Measurements from ENCODE around the gene GFOD2. TPM values are rescaled to one million over a fixed set of nuclear protein-coding genes. Genes with fewer than 3 reads are reported as not detected.

The GFOD2 gene
- total and polyA plus RNA-seq, 2 of the 13 experiments (the other 11 are each of a cell fraction or from before 2014, with no cell fraction given) = 11.1 to 17.2 TPM

GRCh38 chr16:67726106-67727034 lies 7.3 kb upstream of the GFOD2 start (continued):
- TF ChIP-seq ZBTB46 (CRISPR knock-in tag; IDR thresholded peaks at IDR 0.05; ENCODE audit: borderline replicate concordance) = no peak
- TF ChIP-seq ZBTB2 (CRISPR knock-in tag; IDR thresholded peaks at IDR 0.05; ENCODE audit: low read depth) = no peak
- TF ChIP-seq ZSCAN25 (CRISPR knock-in tag; IDR thresholded peaks at IDR 0.05) = no peak
- no peak for TF ChIP-seq MEIS1 (CRISPR knock-in tag; IDR thresholded peaks at IDR 0.05; ENCODE audit: borderline replicate concordance)
- no peak for TF ChIP-seq ZKSCAN5 (CRISPR knock-in tag; IDR thresholded peaks at IDR 0.05)
- 0 out of 2 replicates have a peak, but pooled peaks have one; percentile 1 for TF ChIP-seq MEIS2 (CRISPR knock-in tag; IDR thresholded peaks at IDR 0.05)
- TF ChIP-seq HMG20A (CRISPR knock-in tag; IDR thresholded peaks at IDR 0.05; ENCODE audit: borderline replicate concordance) = peak; percentile 42; the same call in 1 of the 2 replicates
- TF ChIP-seq BHLHE40 (IDR thresholded peaks at IDR 0.05; ENCODE audit: low read length) = no peak
- TF ChIP-seq ZNF768 (CRISPR knock-in tag; IDR thresholded peaks at IDR 0.05) = peak; percentile 41; the same call in 1 of the 2 replicates
- no peak for TF ChIP-seq NFKB2 (CRISPR knock-in tag; IDR thresholded peaks at IDR 0.05; ENCODE audit: borderline replicate concordance)
- no peak for TF ChIP-seq TP53 (CRISPR knock-in tag; conservative IDR thresholded peaks at IDR 0.05)
- 0 out of 2 replicates have a peak, but pooled peaks have one; percentile 45 for TF ChIP-seq ZMYM4 (CRISPR knock-in tag; IDR thresholded peaks at IDR 0.05)
- TF ChIP-seq KLF16 (CRISPR knock-in tag; IDR thresholded peaks at IDR 0.05) = no peak
- no peak for TF ChIP-seq ZBTB40 (IDR thresholded peaks at IDR 0.05)
- TF ChIP-seq ZBTB40 (CRISPR knock-in tag; IDR thresholded peaks at IDR 0.05) = no peak
- TF ChIP-seq NR1H2 (CRISPR knock-in tag; IDR thresholded peaks at IDR 0.05; ENCODE audit: borderline replicate concordance, low read depth) = no peak
- no peak for TF ChIP-seq ZNF577 (CRISPR knock-in tag; IDR thresholded peaks at IDR 0.05; ENCODE audit: borderline replicate concordance, low read depth)
